PC-3 (cell line): ENCODE measurements around the gene INO80C.

Experiments used
- CTCF ChIP-seq: fragments of 300-600 bp; sonication (generic); conservative IDR thresholded peaks from 2 replicates; pipeline ENCODE4 v1.5.1; 2017; ENCODE audit warnings: antibody characterized with exemption, low read depth, mild to moderate bottlenecking, low read length
- EZH2phosphoT487 ChIP-seq: fragments of 300-600 bp; sonication (generic); IDR thresholded peaks from 2 replicates; pipeline ENCODE4 v1.6.1; 2018; ENCODE audit warnings: mild to moderate bottlenecking, antibody characterized with exemption, low read length, borderline replicate concordance

- TF ChIP-seq EZH2phosphoT487 (no peak), CTCF (no peak)
Measured at GRCh38 chr18:35490894-35491699, 6.7 kb downstream of the INO80C start.
